Mucosa of descending colon (tissue), 3 donors: ENCODE measurements around the gene PLA2G4F. TPM values are rescaled to one million over a fixed set of nuclear protein-coding genes. Genes with fewer than 3 reads are reported as not detected.
A peak's percentile ranks its signal among the peaks of the same experiment; 100 is the strongest.

ENCODE experiments used
- ATAC-seq: fragments of 200-7000 bp; cut with Tn5 transposase; one replicate; pipeline ENCODE4 v1.9.1; 2020; ENCODE audit warnings: mild to moderate bottlenecking, moderate library complexity
- DNase-seq, 3 donors: peaks; one replicate each; pipeline ENCODE4 v3.0.0-alpha.2; 2020
- H3K36me3 ChIP-seq: fragments of 200-600 bp; one replicate; pipeline ENCODE4 v1.8.0; 2021; ENCODE audit warnings: low read depth, mild to moderate bottlenecking
- H3K4me1 ChIP-seq: fragments of 200-600 bp; one replicate; pipeline ENCODE4 v1.8.0; 2021; ENCODE audit warnings: low read depth, mild to moderate bottlenecking
- H3K4me3 ChIP-seq: fragments of 200-600 bp; one replicate; pipeline ENCODE4 v1.8.0; 2021; ENCODE audit warnings: mild to moderate bottlenecking
- H3K9me3 ChIP-seq: fragments of 200-600 bp; one replicate; pipeline ENCODE4 v1.8.0; 2021; ENCODE audit warnings: mild to moderate bottlenecking
- CTCF ChIP-seq: fragments of 200-600 bp; IDR thresholded peaks from one replicate; pipeline ENCODE4 v1.8.0; 2022; ENCODE audit warnings: antibody characterized with exemption, mild to moderate bottlenecking
- intact Hi-C, 2 donors: fragments of 100-400 bp; cut with DNase I in 1 of 2; cut with micrococcal nuclease in 1 of 2; formaldehyde crosslinking; loops; one replicate each; pipeline versions ENCODE4 v1.11.0 to v1.11.1; 2022; cut with DNase I, micrococcal nuclease
- total RNA-seq, 3 donors: library from RNA; stranded (reverse); fragmentation: NEBNext Ultra II Directional in 2 of 3; extraction: Animal tissue kit (Norgen Biotek cat#: 25700) in 2 of 3; gene quantifications; one replicate each; pipeline versions ENCODE4 v1.2.1 to v1.2.4, GENCODE V29; 2021 to 2023
- donor health status: DM: no; HTN: no; CAD: no; lungs with moderate emphysema.
- donor health status: DM: no; HTN: no; CAD: no.
- donor health status: DM: no; HTN: yes; CAD: no.

The PLA2G4F gene
- total RNA-seq, 3 donors from 2014 or later, result 23.4 to 66.9 (median 41.2) TPM

- H3K36me3 ChIP-seq, result no peaks in the 10 kb centered on the region
- peaks cover 6% of the 10 kb centered on the region for H3K4me1 ChIP-seq
- peaks cover 24% of the 10 kb centered on the region for H3K9me3 ChIP-seq
- intact Hi-C loops, result no loop called here
- no peak for DNase-seq
- H3K4me3 ChIP-seq, result no peak overlapping the region
- TF ChIP-seq CTCF, result no peak
- ATAC-seq, result no peak
Measured at GRCh38 chr15:42137461-42138261, 18.8 kb downstream of the PLA2G4F start.

GRCh38 chr15:42136513-42136912 is 19.9 kb downstream of the PLA2G4F start:
- intact Hi-C loops, result no loop called here
- Histone ChIP-seq H3K4me3 (no peak overlapping the region), H3K36me3 (no peaks in the 10 kb centered on the region), H3K4me1 (peaks cover 3% of the 10 kb centered on the region), H3K9me3 (peaks cover 24% of the 10 kb centered on the region)
- no peak for TF ChIP-seq CTCF
- ATAC-seq, result no peak
- DNase-seq, result no peak

- H3K36me3 ChIP-seq, result no peaks in the 10 kb centered on the region
- H3K4me1 ChIP-seq, result peaks cover under 1% of the 10 kb centered on the region
- intact Hi-C loops, result no loop called here
- DNase-seq (no peak), ATAC-seq (no peak)
- no peak overlapping the region for H3K4me3 ChIP-seq
- no peak for TF ChIP-seq CTCF
- H3K9me3 ChIP-seq, result peaks cover 24% of the 10 kb centered on the region
Measured at GRCh38 chr15:42135351-42135750, 21.1 kb downstream of the PLA2G4F start.

GRCh38 chr15:42134617-42135245 is 21.7 kb downstream of the PLA2G4F start:
- TF ChIP-seq CTCF, result no peak
- intact Hi-C loops, result no loop called here
- H3K4me3 ChIP-seq, result no peak overlapping the region
- no peak for ATAC-seq
- H3K9me3 ChIP-seq, result peaks cover 24% of the 10 kb centered on the region
- DNase-seq, result peak in 1 of 3 donors; percentile 13
- no peaks in the 10 kb centered on the region for H3K4me1 ChIP-seq
- no peaks in the 10 kb centered on the region for H3K36me3 ChIP-seq

- peak; percentile 85 for ATAC-seq
- no peaks in the 10 kb centered on the region for H3K4me1 ChIP-seq
- no peaks in the 10 kb centered on the region for H3K36me3 ChIP-seq
- intact Hi-C loops, result no loop called here
- peaks cover 24% of the 10 kb centered on the region for H3K9me3 ChIP-seq
- peak in 2 of 3 donors; percentile 77 to 86 for DNase-seq
- TF ChIP-seq CTCF, result peak; percentile 53
- H3K4me3 ChIP-seq, result no peak overlapping the region
Measured at GRCh38 chr15:42133886-42134502, 22.4 kb downstream of the PLA2G4F start.
